H1 (cell line): ENCODE measurements around the gene MEF2A. TPM values are rescaled to one million over a fixed set of nuclear protein-coding genes. Genes with fewer than 3 reads are reported as not detected.

ENCODE experiments used
- CTCF ChIA-PET: fragments of 300-600 bp; sonication (Branson Sonifier 250); formaldehyde crosslinking; loops from one replicate; lab custom pipeline; 2021; ENCODE audit not compliant: partially characterized antibody; lab: Charles Lee
- POLR2A ChIA-PET: fragments of 300-600 bp; sonication (Branson Sonifier 250); formaldehyde crosslinking; loops from one replicate; lab custom pipeline; 2021; ENCODE audit warnings: inconsistent platforms; ENCODE audit not compliant: partially characterized antibody; lab: Charles Lee
- DNase-seq, 2 experiments: peaks; one replicate each; pipeline versions ENCODE4 v3.0.0 to v3.0.0-alpha.2; 2010 to 2022; ENCODE audit warnings: low spot score in 2 of 2, low read depth in 1 of 2, mixed read lengths in 1 of 2
- FAIRE-seq: peaks from 2 replicates; lab custom pipeline; 2011; peaks lifted over from hg19 to GRCh38; lab: Jason Lieb, UNC
- H2AFZ ChIP-seq: 2 replicates; pipeline ENCODE4 v1.8.1; 2012; ENCODE audit warnings: low read length, inconsistent platforms
- H2AK5ac ChIP-seq: 2 replicates; pipeline ENCODE4 v1.6.1; 2013; ENCODE audit warnings: low read depth, low read length
- H2BK120ac ChIP-seq: replicated peaks from 2 replicates; pipeline ENCODE3; 2013; ENCODE audit warnings: low read depth, low read length, inconsistent platforms
- H2BK12ac ChIP-seq: 2 replicates; pipeline ENCODE4 v1.6.1; 2013; ENCODE audit warnings: low read depth, low read length
- H2BK15ac ChIP-seq: 2 replicates; pipeline ENCODE4 v1.6.1; 2013; ENCODE audit warnings: low read length
- H2BK20ac ChIP-seq: 2 replicates; pipeline ENCODE4 v1.6.1; 2013; ENCODE audit warnings: low read length
- H2BK5ac ChIP-seq: 2 replicates; pipeline ENCODE4 v1.6.1; 2013; ENCODE audit warnings: low read depth, low read length
- H3K14ac ChIP-seq: 2 replicates; pipeline ENCODE4 v1.6.1; 2013; ENCODE audit warnings: inconsistent platforms; ENCODE audit not compliant: insufficient read length
- H3K18ac ChIP-seq: 2 replicates; pipeline ENCODE4 v1.6.1; 2013; ENCODE audit warnings: low read length; ENCODE audit errors: extremely low read depth
- H3K23ac ChIP-seq: 2 replicates; pipeline ENCODE4 v1.6.1; 2013; ENCODE audit warnings: inconsistent platforms; ENCODE audit not compliant: insufficient read length
- H3K23me2 ChIP-seq: 2 replicates; pipeline ENCODE4 v1.6.1; 2013; ENCODE audit warnings: low read depth, low read length
- H3K27ac ChIP-seq: 2 replicates; pipeline ENCODE4 v1.6.1; 2011; ENCODE audit warnings: low read depth, low read length, inconsistent platforms
- H3K27me3 ChIP-seq, 4 experiments: replicated peaks in 1 of 4; 1 replicate in 1 of 4; 2 replicates in 3 of 4; pipeline versions ENCODE4 v1.6.1 to v1.8.1; 2011 to 2013; ENCODE audit warnings: low read length in 3 of 4, mild to moderate bottlenecking in 3 of 4, inconsistent platforms in 2 of 4, mixed read lengths in 2 of 4, moderate library complexity in 1 of 4; ENCODE audit not compliant: control insufficient read depth in 3 of 4, insufficient read depth in 3 of 4; ENCODE audit errors: extremely low read depth in 1 of 4
- H3K36me3 ChIP-seq, 4 experiments: 2 replicates each; pipeline versions ENCODE4 v1.6.1 to v1.8.1; 2011 to 2013; ENCODE audit warnings: mild to moderate bottlenecking in 4 of 4, low read length in 3 of 4, moderate library complexity in 2 of 4, control low read depth in 1 of 4, inconsistent platforms in 1 of 4; ENCODE audit not compliant: insufficient read depth in 4 of 4, control insufficient read depth in 2 of 4
- H3K4ac ChIP-seq: replicated peaks from 2 replicates; pipeline ENCODE3; 2013; ENCODE audit warnings: low read length, low read depth, mixed read lengths, inconsistent platforms; ENCODE audit not compliant: insufficient read length
- H3K4me1 ChIP-seq, 4 experiments: replicated peaks in 1 of 4; 1 replicate in 1 of 4; 2 replicates in 3 of 4; pipeline versions ENCODE4 v1.6.1 to v1.8.1; 2011 to 2013; ENCODE audit warnings: low read length in 3 of 4, inconsistent platforms in 2 of 4, mixed read lengths in 1 of 4; ENCODE audit not compliant: insufficient read depth in 4 of 4, control insufficient read depth in 3 of 4
- H3K4me2 ChIP-seq, 2 experiments: 2 replicates each; pipeline versions ENCODE4 v1.6.1 to v1.8.1; 2011 to 2013; ENCODE audit warnings: low read depth in 2 of 2, low read length in 2 of 2, control low read depth in 1 of 2, inconsistent platforms in 1 of 2, mild to moderate bottlenecking in 1 of 2; ENCODE audit not compliant: insufficient read depth in 1 of 2
- H3K4me3 ChIP-seq, 4 experiments: fragments of 200-600, 300-600 bp in 1 of 4; sonication (generic), shearing (Covaris generic), sonication (Bioruptor Twin) in 1 of 4; 2 replicates each; pipeline versions ENCODE4 v1.5.1 to v1.8.1; 2011 to 2016; ENCODE audit warnings: low read length in 4 of 4, low read depth in 3 of 4, control low read depth in 2 of 4, inconsistent platforms in 2 of 4, mild to moderate bottlenecking in 2 of 4, mixed read lengths in 1 of 4, moderate library complexity in 1 of 4; ENCODE audit not compliant: insufficient read depth in 2 of 4; ENCODE audit errors: extremely low read depth in 1 of 4
- H3K56ac ChIP-seq: replicated peaks from 2 replicates; pipeline ENCODE3; 2013; ENCODE audit warnings: low read depth, mild to moderate bottlenecking, mixed read lengths, low read length, inconsistent platforms; ENCODE audit not compliant: insufficient read length
- H3K79me1 ChIP-seq: 2 replicates; pipeline ENCODE4 v1.6.1; 2013; ENCODE audit warnings: low read depth, low read length, control low read depth
- H3K79me2 ChIP-seq, 2 experiments: 2 replicates each; pipeline versions ENCODE4 v1.6.1 to v1.8.1; 2012 to 2013; ENCODE audit warnings: low read length in 2 of 2, mild to moderate bottlenecking in 2 of 2, inconsistent platforms in 1 of 2; ENCODE audit not compliant: insufficient read depth in 2 of 2, control insufficient read depth in 1 of 2
- H3K9ac ChIP-seq, 4 experiments: replicated peaks in 1 of 4; 1 replicate in 1 of 4; 2 replicates in 3 of 4; pipeline versions ENCODE4 v1.6.1 to v1.8.1; 2011 to 2013; ENCODE audit warnings: low read depth in 3 of 4, low read length in 3 of 4, control low read depth in 2 of 4, mild to moderate bottlenecking in 2 of 4, moderate library complexity in 2 of 4, inconsistent platforms in 1 of 4; ENCODE audit errors: extremely low read depth in 1 of 4
- H3K9me3 ChIP-seq, 2 experiments: 2 replicates each; pipeline versions ENCODE4 v1.6.1 to v1.8.1; 2012 to 2013; ENCODE audit warnings: mild to moderate bottlenecking in 2 of 2, moderate library complexity in 2 of 2, control low read depth in 1 of 2, inconsistent platforms in 1 of 2, low read depth in 1 of 2, low read length in 1 of 2, mixed read lengths in 1 of 2; ENCODE audit not compliant: insufficient read depth in 2 of 2
- H4K20me1 ChIP-seq, 2 experiments: replicated peaks in 1 of 2; 2 replicates each; pipeline versions ENCODE3 to v1.8.1; 2011 to 2013; ENCODE audit warnings: inconsistent platforms in 2 of 2, low read length in 2 of 2, mild to moderate bottlenecking in 1 of 2; ENCODE audit not compliant: insufficient read depth in 2 of 2, control insufficient read depth in 1 of 2
- H4K5ac ChIP-seq: 2 replicates; pipeline ENCODE4 v1.6.1; 2013; ENCODE audit warnings: low read length, low read depth, mixed read lengths, inconsistent platforms; ENCODE audit not compliant: insufficient read length
- H4K8ac ChIP-seq: 2 replicates; pipeline ENCODE4 v1.8.0; 2013; ENCODE audit warnings: mild to moderate bottlenecking, moderate library complexity, low read length, inconsistent platforms; ENCODE audit not compliant: insufficient read depth; ENCODE audit errors: extremely low read depth
- H4K91ac ChIP-seq: replicated peaks from 2 replicates; pipeline ENCODE3; 2013; ENCODE audit warnings: low read length, mixed read lengths, inconsistent platforms; ENCODE audit not compliant: insufficient read length
- CBX5 ChIP-seq: fragments of 300-800, 300-1000 bp; sonication (generic); IDR thresholded peaks from 2 replicates; pipeline ENCODE4 v1.7.1; 2016; ENCODE audit warnings: antibody characterized with exemption, low read length, low read depth
- CEBPB ChIP-seq: IDR thresholded peaks from 2 replicates; pipeline ENCODE4 v1.6.1; 2012; ENCODE audit warnings: low read depth, low read length
- CTBP2 ChIP-seq: IDR thresholded peaks from 2 replicates; pipeline ENCODE4 v1.7.0; 2011; ENCODE audit warnings: borderline replicate concordance, mild to moderate bottlenecking, moderate library complexity, mixed read lengths, low read length; ENCODE audit not compliant: insufficient read depth, insufficient read length
- FOSL1 ChIP-seq: IDR thresholded peaks from 2 replicates; pipeline ENCODE4 v1.6.1; 2011; ENCODE audit warnings: mild to moderate bottlenecking, low read depth, low read length, moderate library complexity; ENCODE audit not compliant: insufficient read depth
- NANOG ChIP-seq: IDR thresholded peaks from 2 replicates; pipeline ENCODE4 v1.6.1; 2011; ENCODE audit warnings: low read length, low read depth, mild to moderate bottlenecking, inconsistent platforms; ENCODE audit not compliant: insufficient read depth, poor library complexity, severe bottlenecking
- WGBS, 2 experiments: shearing (Covaris generic) in 1 of 2; methylation state at CpG; one replicate each; pipeline versions ENCODE4 v1.1.6 to v1.1.7; 2013 to 2015; ENCODE audit warnings: low lambda C conversion rate in 2 of 2, mixed read lengths in 2 of 2, inconsistent platforms in 1 of 2, low coverage in 1 of 2, missing lambda C conversion rate in 1 of 2; ENCODE audit not compliant: insufficient replicate concordance in 2 of 2, insufficient coverage in 1 of 2, insufficient read length in 1 of 2; ENCODE audit errors: extremely low coverage in 1 of 2, missing lambda C conversion rate in 1 of 2; 5-methylcytosine and 5-hydroxymethylcytosine counted together
- polyA plus RNA-seq, 7 experiments: library from polyadenylated mRNA; depleted of rRNA in 3 of 7; stranded (reverse) in 5 of 7; unstranded in 2 of 7; fragments of >200 nt in 5 of 7; fragments of 200-250 nt in 2 of 7; gene quantifications; 1 replicate in 5 of 7; 2 replicates in 1 of 7; 4 replicates in 1 of 7; pipeline versions ENCODE4 v1.2.1 to v1.2.3, GENCODE V29; 2011 to 2013; ENCODE audit warnings: missing spikeins in 2 of 7, mixed read lengths in 2 of 7
- total RNA-seq: library from RNA; stranded (reverse); fragmentation: NEBNext Ultra II Directional; extraction: Animal tissue kit (Norgen Biotek cat#: 25700); gene quantifications from 2 replicates; pipeline ENCODE4 v1.2.1, GENCODE V29; 2021

Gene MEF2A
- total and polyA plus RNA-seq, 2 of the 8 experiments (the other 6 are each of a cell fraction or from before 2014, with no cell fraction given): 15.6 to 22.5 TPM

DNA sequence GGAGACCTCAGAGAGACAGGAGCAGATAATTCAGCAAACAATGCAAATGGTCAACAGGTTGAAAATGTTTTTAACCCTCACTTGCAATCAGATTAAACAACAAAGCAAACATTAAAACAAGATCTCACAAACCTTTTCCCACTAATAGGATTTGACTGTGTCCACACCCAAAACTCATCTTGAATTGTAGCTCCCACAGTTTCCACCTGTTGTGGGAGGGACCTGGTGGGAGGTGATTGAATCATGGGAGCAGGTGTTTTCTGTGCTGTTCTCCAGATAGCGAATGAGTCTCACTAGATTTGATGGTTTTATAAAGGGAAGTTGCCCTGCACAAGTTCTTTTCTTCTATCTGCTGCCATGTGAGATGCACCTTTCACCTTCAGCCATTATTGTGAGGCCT lies 168.8 kb downstream of the MEF2A start:
- no peaks in the 10 kb centered on the region for H3K9me3 ChIP-seq
- 89% methylated on average over 1 of the region's 1 CpG; no CpG with 5 or more reads in 1 of the 2 experiments for WGBS, 2 experiments
- H3K79me2 ChIP-seq: no peaks in the 10 kb centered on the region
- no peak overlapping the region for H4K8ac ChIP-seq
- H3K27me3 ChIP-seq: peaks cover 0 to 10% (median 3%) of the 10 kb centered on the region in 4 experiments; a peak in 4 of 7 replicates
- no peak overlapping the region for H2AFZ ChIP-seq
- no peak overlapping the region for H3K14ac ChIP-seq
- H3K4ac ChIP-seq: no peak overlapping the region
- H3K36me3 ChIP-seq: no peaks in the 10 kb centered on the region
- no peak overlapping the region for H2BK12ac ChIP-seq
- H3K4me1 ChIP-seq: peaks cover 2 to 23% (median 6%) of the 10 kb centered on the region in 4 experiments; a peak in 5 of 7 replicates
- H4K5ac ChIP-seq: no peak overlapping the region
- H3K4me2 ChIP-seq: no peak overlapping the region
- peaks cover 8% of the 10 kb centered on the region; the same call in 1 of the 2 replicates for H3K23me2 ChIP-seq
- no peak overlapping the region for H2BK20ac ChIP-seq
- no peak overlapping the region for H2AK5ac ChIP-seq
- no peaks in the 10 kb centered on the region for H3K79me1 ChIP-seq
- no peak overlapping the region for H2BK15ac ChIP-seq
- DNase-seq: no peak
- no peak overlapping the region for H4K91ac ChIP-seq
- H2BK5ac ChIP-seq: no peak overlapping the region
- H3K9ac ChIP-seq: no peak overlapping the region
- H3K23ac ChIP-seq: no peak overlapping the region
- FAIRE-seq: no peak
- no peak overlapping the region for H3K27ac ChIP-seq
- H2BK120ac ChIP-seq: no peak overlapping the region
- no peak overlapping the region for H3K56ac ChIP-seq
- H3K18ac ChIP-seq: no peak overlapping the region
- ChIA-PET POLR2A (interaction anchor here (0.6 kb wide), 1 partner anchor 9 kb away, joined by 3 read pairs; no protein-coding TSS in a partner anchor), CTCF (interaction anchor here (0.8 to 12.7 kb wide), 4 partner anchors 20 to 390 kb away, joined by 3 to 92 read pairs (median 4); no protein-coding TSS in a partner anchor)
- TF ChIP-seq FOSL1 (no peak), CBX5 (no peak), NANOG (no peak), CTBP2 (no peak), CEBPB (no peak)
- no peak overlapping the region for H3K4me3 ChIP-seq
- H4K20me1 ChIP-seq: no peaks in the 10 kb centered on the region
